ENCODE results near the gene ANGPTL1. TPM values are rescaled to one million over a fixed set of nuclear protein-coding genes. Genes with fewer than 3 reads are reported as not detected.
A peak's percentile ranks its signal among the peaks of the same experiment; 100 is the strongest.

Gene ANGPTL1
- 10 to 100 TPM in 1 of 6 experiments, 1 to 10 TPM in 5; 1.2 to 10.0 (median 3.8) TPM for total RNA-seq
- long read RNA-seq, partial matches to known transcripts, result 0 of 1 reads
- long read RNA-seq, other reads (novel, unspliced or antisense), result 0 of 1 reads

DNA sequence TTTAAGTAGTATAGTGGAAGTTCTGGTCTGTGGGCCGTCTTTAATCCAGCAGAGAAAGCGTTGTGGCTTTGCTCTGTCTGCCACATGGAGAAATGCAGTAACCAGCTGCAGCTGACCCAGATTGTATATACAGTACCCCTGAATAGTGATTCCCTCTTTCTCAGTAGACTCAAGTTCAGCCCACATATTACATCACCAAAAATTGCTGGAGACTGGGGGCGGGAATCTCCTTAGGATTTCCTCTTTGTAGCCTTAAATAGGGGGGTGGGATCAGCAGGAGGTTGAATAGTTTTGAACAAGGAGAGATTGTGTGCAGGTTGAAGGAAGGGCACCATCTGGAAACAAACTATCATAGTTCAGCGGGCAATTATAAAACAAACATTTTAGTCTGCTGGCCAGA lies at the start of gene ANGPTL1:
Gene ANGPTL1 (minus strand): TSS at position 134 of the 400 bp plus-strand sequence. CDS start 5,301 bp downstream, outside the sequence.
- DNase-seq, result no peak
- ATAC-seq, result peak; percentile 4 to 50 (median 38)
- peak within 1 kb of the TSS in 2 of 3 donors; percentile 17 to 41 for H3K4me3 ChIP-seq
- peaks cover 0 to 22% (median 10%) of the 10 kb centered on the region in 4 donors for H3K4me1 ChIP-seq
- no peaks in the 10 kb centered on the region for H3K9me3 ChIP-seq
- WGBS (ENCODE audit: insufficient coverage, low coverage, low lambda C conversion rate, missing lambda C conversion rate), result 19% methylated on average over 4 of the region's 4 CpGs
- intact Hi-C loops (cut with DNase I), result no loop called here
- peak within 1 kb of the TSS; percentile 30 to 87 (median 69) for H3K27ac ChIP-seq
- no peaks in the 10 kb centered on the region for H3K36me3 ChIP-seq
- TF ChIP-seq POLR2A (IDR thresholded peaks at IDR 0.05), result no peak
- TF ChIP-seq, protein P1, sequence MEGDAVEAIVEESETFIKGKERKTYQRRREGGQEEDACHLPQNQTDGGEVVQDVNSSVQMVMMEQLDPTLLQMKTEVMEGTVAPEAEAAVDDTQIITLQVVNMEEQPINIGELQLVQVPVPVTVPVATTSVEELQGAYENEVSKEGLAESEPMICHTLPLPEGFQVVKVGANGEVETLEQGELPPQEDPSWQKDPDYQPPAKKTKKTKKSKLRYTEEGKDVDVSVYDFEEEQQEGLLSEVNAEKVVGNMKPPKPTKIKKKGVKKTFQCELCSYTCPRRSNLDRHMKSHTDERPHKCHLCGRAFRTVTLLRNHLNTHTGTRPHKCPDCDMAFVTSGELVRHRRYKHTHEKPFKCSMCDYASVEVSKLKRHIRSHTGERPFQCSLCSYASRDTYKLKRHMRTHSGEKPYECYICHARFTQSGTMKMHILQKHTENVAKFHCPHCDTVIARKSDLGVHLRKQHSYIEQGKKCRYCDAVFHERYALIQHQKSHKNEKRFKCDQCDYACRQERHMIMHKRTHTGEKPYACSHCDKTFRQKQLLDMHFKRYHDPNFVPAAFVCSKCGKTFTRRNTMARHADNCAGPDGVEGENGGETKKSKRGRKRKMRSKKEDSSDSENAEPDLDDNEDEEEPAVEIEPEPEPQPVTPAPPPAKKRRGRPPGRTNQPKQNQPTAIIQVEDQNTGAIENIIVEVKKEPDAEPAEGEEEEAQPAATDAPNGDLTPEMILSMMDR (IDR thresholded peaks at IDR 0.05), result no peak
- no peaks in the 10 kb centered on the region for H3K27me3 ChIP-seq

DNA sequence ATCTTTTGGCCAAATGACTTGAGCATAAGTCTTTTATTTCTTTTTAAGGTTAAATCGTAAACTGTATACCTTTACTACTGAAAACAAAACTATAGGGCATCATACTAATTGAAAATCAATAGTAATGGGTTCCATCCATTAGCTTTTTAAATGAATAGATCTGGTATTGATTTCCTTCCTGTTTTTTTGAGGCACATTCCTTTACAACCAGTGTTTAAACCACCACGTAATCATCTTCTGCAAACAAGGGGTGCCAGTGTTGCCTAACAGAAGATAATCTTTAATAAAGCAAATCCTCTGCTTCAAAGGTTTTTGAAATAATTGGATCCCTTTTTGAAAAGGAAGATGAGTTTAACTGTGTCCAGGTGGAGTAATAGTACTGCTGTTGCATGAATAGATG lies 48.7 kb upstream of the ANGPTL1 start:
- Histone ChIP-seq H3K4me1 (peaks cover 0 to 45% (median 13%) of the 10 kb centered on the region in 4 donors), H3K4me3 (no peak overlapping the region), H3K36me3 (no peaks in the 10 kb centered on the region), H3K27ac (peak overlapping the region in 2 of 3 donors; percentile 49 to 67), H3K9me3 (no peaks in the 10 kb centered on the region), H3K27me3 (no peaks in the 10 kb centered on the region)
- intact Hi-C loops (cut with DNase I), result no loop called here
- no peak for TF ChIP-seq POLR2A (IDR thresholded peaks at IDR 0.05)
- TF ChIP-seq, protein P1 (IDR thresholded peaks at IDR 0.05), result no peak
- DNase-seq (no peak), ATAC-seq (peak in 1 of 4 donors; percentile 26)
- WGBS (ENCODE audit: insufficient coverage, low coverage, low lambda C conversion rate, missing lambda C conversion rate), result 28% methylated on average over 2 of the region's 2 CpGs

DNA sequence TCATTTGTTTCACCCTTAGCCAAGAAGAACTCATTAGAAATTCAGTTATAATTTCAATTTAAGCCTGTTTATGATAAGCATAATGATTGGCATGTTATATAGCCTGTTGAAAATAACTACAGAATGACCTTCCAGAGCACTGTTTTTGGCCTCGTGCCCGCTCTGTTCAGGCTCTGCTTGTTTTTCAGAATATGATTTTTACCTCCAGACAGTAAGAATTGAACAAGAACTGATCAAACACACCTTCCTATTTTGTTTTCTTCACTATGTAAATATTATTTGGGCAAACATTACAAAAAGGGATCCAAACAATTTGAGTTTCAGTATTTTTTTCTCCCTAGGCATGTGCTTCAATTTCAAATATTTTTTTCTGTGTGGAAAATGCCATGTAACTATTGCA lies 48.1 kb upstream of the ANGPTL1 start:
- TF ChIP-seq, protein P1 (IDR thresholded peaks at IDR 0.05), result no peak
- TF ChIP-seq POLR2A (IDR thresholded peaks at IDR 0.05), result no peak
- intact Hi-C loops (cut with DNase I), result no loop called here
- no peaks in the 10 kb centered on the region for H3K9me3 ChIP-seq
- H3K27ac ChIP-seq, result peak overlapping the region; percentile 10 to 67 (median 49)
- H3K4me3 ChIP-seq, result no peak overlapping the region
- no peaks in the 10 kb centered on the region for H3K27me3 ChIP-seq
- DNase-seq, result no peak
- peaks cover 0 to 45% (median 13%) of the 10 kb centered on the region in 4 donors for H3K4me1 ChIP-seq
- ATAC-seq, result peak; percentile 14 to 30 (median 21)
- H3K36me3 ChIP-seq, result no peaks in the 10 kb centered on the region
- 31% methylated on average over 2 of the region's 2 CpGs for WGBS (ENCODE audit: insufficient coverage, low coverage, low lambda C conversion rate, missing lambda C conversion rate)

DNA sequence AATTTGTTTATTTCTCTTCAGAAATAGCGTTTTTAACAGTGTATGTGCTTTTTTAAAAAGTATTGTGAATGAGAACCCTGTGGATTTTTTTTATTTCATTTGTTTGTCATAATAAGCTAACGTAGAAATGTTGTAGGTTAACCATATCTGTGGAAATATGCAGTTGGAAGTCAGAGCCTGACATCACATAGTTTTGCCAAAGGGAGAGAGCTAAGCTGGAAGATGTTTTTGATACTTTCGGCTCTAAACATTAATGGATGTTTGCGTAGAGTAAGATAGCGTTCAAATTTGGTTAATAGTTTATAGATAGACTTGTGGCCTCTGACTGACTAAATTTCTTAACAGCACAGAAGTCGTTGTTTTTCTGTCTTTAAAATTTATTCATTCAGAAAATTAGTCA lies 47.4 kb upstream of the ANGPTL1 start:
- intact Hi-C loops (cut with DNase I), result no loop called here
- DNase-seq (no peak), ATAC-seq (peak; percentile 62 to 70 (median 65))
- WGBS (ENCODE audit: insufficient coverage, low coverage, low lambda C conversion rate, missing lambda C conversion rate), result 26% methylated on average over 6 of the region's 6 CpGs
- Histone ChIP-seq H3K36me3 (no peaks in the 10 kb centered on the region), H3K4me1 (peaks cover 0 to 45% (median 13%) of the 10 kb centered on the region in 4 donors), H3K27ac (peak overlapping the region in 2 of 3 donors; percentile 49 to 67), H3K4me3 (no peak overlapping the region), H3K9me3 (no peaks in the 10 kb centered on the region), H3K27me3 (no peaks in the 10 kb centered on the region)
- no peak for TF ChIP-seq POLR2A (IDR thresholded peaks at IDR 0.05)
- TF ChIP-seq, protein P1 (IDR thresholded peaks at IDR 0.05), result no peak
